SK-N-SH (cell line): ENCODE results near the gene WDR27. TPM values are rescaled to one million over a fixed set of nuclear protein-coding genes. Genes with fewer than 3 reads are reported as not detected.

Source experiments
- CTCF ChIA-PET: fragments of 300-600, 350-600 bp; formaldehyde crosslinking; extraction: SDS; loops from one replicate; lab custom pipeline; 2021; lab: Yijun Ruan, JAX
- POLR2A ChIA-PET: fragments of 350-600 bp; sonication (Branson Sonifier 250); formaldehyde crosslinking; extraction: SDS; loops from one replicate; lab custom pipeline; 2020; ENCODE audit warnings: antibody characterized with exemption, inconsistent platforms; lab: Yijun Ruan, JAX
- DNase-seq: peaks from one replicate; pipeline ENCODE4 v3.0.0; 2012
- H2AFZ ChIP-seq: fragments of 200-600 bp; sonication (generic); 2 replicates; pipeline ENCODE4 v1.8.1; 2016; ENCODE audit warnings: antibody characterized with exemption, mild to moderate bottlenecking, low read depth
- H3F3A ChIP-seq: fragments of 200-600 bp; sonication (generic); replicated peaks from 2 replicates; pipeline ENCODE3; 2016; ENCODE audit warnings: antibody characterized with exemption, mild to moderate bottlenecking; ENCODE audit not compliant: insufficient read depth
- H3K27ac ChIP-seq, 2 experiments: fragments of 200-500 bp in 1 of 2; fragments of 200-600 bp in 1 of 2; sonication (Bioruptor generic) in 1 of 2; sonication (generic), shearing (Covaris generic) in 1 of 2; 2 replicates each; pipeline versions ENCODE4 v1.5.1 to v1.6.1; 2014 to 2016; ENCODE audit warnings: low read depth in 2 of 2, inconsistent platforms in 1 of 2, low read length in 1 of 2, mild to moderate bottlenecking in 1 of 2, mixed read lengths in 1 of 2
- H3K27me3 ChIP-seq: fragments of 200-600 bp; sonication (generic), shearing (Covaris generic); 2 replicates; pipeline ENCODE4 v1.6.1; 2016; ENCODE audit warnings: mixed run types; ENCODE audit not compliant: insufficient read depth
- H3K36me3 ChIP-seq, 2 experiments: fragments of 200-500 bp in 1 of 2; fragments of 200-600 bp in 1 of 2; sonication (Bioruptor generic) in 1 of 2; sonication (generic) in 1 of 2; replicated peaks in 1 of 2; 2 replicates each; pipeline versions ENCODE3 to v1.5.1; 2014 to 2016; ENCODE audit warnings: low read length in 1 of 2, mild to moderate bottlenecking in 1 of 2; ENCODE audit not compliant: insufficient read depth in 2 of 2, control insufficient read depth in 1 of 2
- H3K4me1 ChIP-seq, 2 experiments: fragments of 200-500 bp in 1 of 2; fragments of 200-600 bp in 1 of 2; sonication (Bioruptor generic) in 1 of 2; sonication (generic), shearing (Covaris generic) in 1 of 2; 2 replicates each; pipeline versions ENCODE4 v1.5.1 to v1.6.1; 2014 to 2016; ENCODE audit warnings: low read depth in 1 of 2, low read length in 1 of 2, mixed run types in 1 of 2; ENCODE audit not compliant: insufficient read depth in 2 of 2, control insufficient read depth in 1 of 2
- H3K4me2 ChIP-seq: fragments of 200-600 bp; sonication (generic), shearing (Covaris generic); 2 replicates; pipeline ENCODE4 v1.6.1; 2017; ENCODE audit warnings: mixed run types
- H3K4me3 ChIP-seq, 2 experiments: fragments of 200-500 bp in 1 of 2; fragments of 200-600 bp in 1 of 2; sonication (Bioruptor generic) in 1 of 2; sonication (generic), shearing (Covaris generic) in 1 of 2; 2 replicates each; pipeline versions ENCODE4 v1.5.1 to v1.8.1; 2014 to 2016; ENCODE audit warnings: low read depth in 2 of 2, inconsistent platforms in 1 of 2, low read length in 1 of 2, mild to moderate bottlenecking in 1 of 2, mixed read lengths in 1 of 2, moderate library complexity in 1 of 2
- H3K79me2 ChIP-seq: fragments of 200-600 bp; sonication (generic); 2 replicates; pipeline ENCODE4 v1.8.1; 2017; ENCODE audit warnings: mild to moderate bottlenecking; ENCODE audit not compliant: insufficient read depth
- H3K9ac ChIP-seq: fragments of 200-600 bp; sonication (generic); 2 replicates; pipeline ENCODE4 v1.6.1; 2017; ENCODE audit warnings: mixed run types
- H3K9me2 ChIP-seq: fragments of 200-600 bp; sonication (generic); 2 replicates; pipeline ENCODE4 v1.6.1; 2017; ENCODE audit warnings: mixed run types
- H3K9me3 ChIP-seq: fragments of 200-600 bp; sonication (generic); 2 replicates; pipeline ENCODE4 v1.6.1; 2017; ENCODE audit warnings: mixed run types, mild to moderate bottlenecking, moderate library complexity
- H4K20me1 ChIP-seq: fragments of 200-600 bp; sonication (generic); 2 replicates; pipeline ENCODE4 v1.6.1; 2017; ENCODE audit warnings: mild to moderate bottlenecking, mixed run types; ENCODE audit not compliant: insufficient read depth
- FOSL2 ChIP-seq: IDR thresholded peaks from 2 replicates; pipeline ENCODE4 v1.4.0; 2012; ENCODE audit warnings: low read depth, mild to moderate bottlenecking, moderate library complexity, borderline replicate concordance
- FOXM1 ChIP-seq: IDR thresholded peaks from 2 replicates; pipeline ENCODE4 v1.4.0; 2012; ENCODE audit warnings: low read depth, mild to moderate bottlenecking
- GABPA ChIP-seq: IDR thresholded peaks from 2 replicates; pipeline ENCODE4 v1.4.0; 2012; ENCODE audit warnings: low read depth, mild to moderate bottlenecking
- JUND ChIP-seq: IDR thresholded peaks from 2 replicates; pipeline ENCODE4 v1.4.0; 2012
- MEF2A ChIP-seq: IDR thresholded peaks from 2 replicates; pipeline ENCODE4 v1.4.0; 2012; ENCODE audit warnings: low read depth, borderline replicate concordance
- RAD21 ChIP-seq: IDR thresholded peaks from 2 replicates; pipeline ENCODE4 v1.6.1; 2012; ENCODE audit warnings: mild to moderate bottlenecking, low read length
- REST ChIP-seq: IDR thresholded peaks from 2 replicates; pipeline ENCODE4 v1.6.1; 2012; ENCODE audit warnings: mild to moderate bottlenecking, low read depth, low read length, moderate library complexity
- RXRA ChIP-seq: IDR thresholded peaks from 2 replicates; pipeline ENCODE4 v1.4.0; 2012; ENCODE audit warnings: low read depth, mild to moderate bottlenecking, borderline replicate concordance
- TCF12 ChIP-seq: IDR thresholded peaks from 2 replicates; pipeline ENCODE4 v1.4.0; 2012
- ZBTB33 ChIP-seq: IDR thresholded peaks from 2 replicates; pipeline ENCODE4 v1.4.0; 2012; ENCODE audit warnings: low read depth, borderline replicate concordance
- WGBS: methylation state at CpG from one replicate; pipeline ENCODE4 v1.1.6; 2017; ENCODE audit warnings: low lambda C conversion rate; 5-methylcytosine and 5-hydroxymethylcytosine counted together
- polyA plus RNA-seq, 3 experiments: library from polyadenylated mRNA; depleted of rRNA; stranded (reverse); fragments of >200 nt; gene quantifications; 2 replicates each; pipeline ENCODE4 v1.2.3, GENCODE V29; 2012
- TF ChIP-seq, protein P1 (sequence below): IDR thresholded peaks from 2 replicates; pipeline ENCODE4; 2012

WDR27 gene
- polyA plus RNA-seq, 1 of the 3 experiments (the other 2 are of a cell fraction), result 55.6 TPM

DNA sequence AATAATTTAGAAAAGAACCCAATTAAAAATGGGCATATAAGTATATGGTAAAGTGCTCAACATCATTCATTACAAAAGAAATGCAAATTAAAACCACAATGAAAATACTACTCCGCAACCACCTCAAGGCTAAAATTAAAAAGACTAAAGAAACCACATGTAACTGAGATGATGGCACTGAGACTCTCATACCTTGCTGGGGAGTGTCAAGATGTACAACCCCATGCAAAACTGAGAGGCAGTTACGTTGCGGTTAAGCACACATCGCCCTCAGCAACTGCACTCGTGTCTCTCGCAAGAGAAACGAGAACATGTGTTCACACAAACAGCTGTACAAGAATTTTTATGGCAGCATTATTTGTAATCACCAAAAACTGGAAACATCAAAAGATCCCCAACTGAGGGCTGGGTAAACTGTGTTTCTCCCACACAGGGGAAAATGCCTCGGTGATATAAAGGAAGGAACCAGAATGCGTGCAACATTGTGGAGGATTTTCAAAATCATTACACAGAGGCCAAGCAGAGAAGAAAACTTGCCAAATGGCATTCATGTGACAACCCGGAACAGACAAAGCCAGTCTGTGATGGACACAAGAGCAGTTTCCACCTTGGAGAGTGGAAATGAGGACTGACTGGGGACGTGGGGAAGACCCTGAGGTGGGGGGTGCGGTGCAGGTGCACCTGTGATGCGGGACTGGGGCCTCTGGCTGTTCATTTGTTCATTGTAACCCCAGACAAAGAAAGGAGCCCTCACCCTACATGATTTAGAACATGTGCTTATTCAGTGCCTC, 144.9 kb downstream of the WDR27 start:
- Histone ChIP-seq H3K9me3 (no peaks in the 10 kb centered on the region), H3K9me2 (no peaks in the 10 kb centered on the region), H3K79me2 (no peaks in the 10 kb centered on the region), H3K4me1 (no peaks in the 10 kb centered on the region)
- POLR2A ChIA-PET, result no interaction called here
- DNase-seq, result no peak
- TF ChIP-seq GABPA (no peak), REST (no peak), TCF12 (no peak), FOSL2 (no peak), RAD21 (no peak), JUND (no peak), FOXM1 (no peak), ZBTB33 (no peak), RXRA (no peak), MEF2A (no peak)
- TF ChIP-seq, protein P1, sequence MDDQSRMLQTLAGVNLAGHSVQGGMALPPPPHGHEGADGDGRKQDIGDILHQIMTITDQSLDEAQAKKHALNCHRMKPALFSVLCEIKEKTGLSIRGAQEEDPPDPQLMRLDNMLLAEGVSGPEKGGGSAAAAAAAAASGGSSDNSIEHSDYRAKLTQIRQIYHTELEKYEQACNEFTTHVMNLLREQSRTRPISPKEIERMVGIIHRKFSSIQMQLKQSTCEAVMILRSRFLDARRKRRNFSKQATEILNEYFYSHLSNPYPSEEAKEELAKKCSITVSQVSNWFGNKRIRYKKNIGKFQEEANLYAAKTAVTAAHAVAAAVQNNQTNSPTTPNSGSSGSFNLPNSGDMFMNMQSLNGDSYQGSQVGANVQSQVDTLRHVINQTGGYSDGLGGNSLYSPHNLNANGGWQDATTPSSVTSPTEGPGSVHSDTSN, result no peak
- TF ChIP-seq, all 33 proteins: peak for 0
- Histone ChIP-seq H3K4me3 (no peak overlapping the region), H4K20me1 (no peaks in the 10 kb centered on the region), H3K27ac (no peak overlapping the region), H2AFZ (no peak overlapping the region), H3K4me2 (no peak overlapping the region), H3K27me3 (no peaks in the 10 kb centered on the region), H3K36me3 (peaks cover 0 to 9% of the 10 kb centered on the region in 2 experiments), H3F3A (no peaks in the 10 kb centered on the region), H3K9ac (no peak overlapping the region)
- WGBS, result 90% methylated on average over 13 of the region's 13 CpGs
- CTCF ChIA-PET, result no interaction called here
